ENCODE results near the gene GDF15. TPM values are rescaled to one million over a fixed set of nuclear protein-coding genes. Genes with fewer than 3 reads are reported as not detected.

GDF15 gene
- total RNA-seq, 1 donor from 2014 or later: 0.33 TPM

DNA sequence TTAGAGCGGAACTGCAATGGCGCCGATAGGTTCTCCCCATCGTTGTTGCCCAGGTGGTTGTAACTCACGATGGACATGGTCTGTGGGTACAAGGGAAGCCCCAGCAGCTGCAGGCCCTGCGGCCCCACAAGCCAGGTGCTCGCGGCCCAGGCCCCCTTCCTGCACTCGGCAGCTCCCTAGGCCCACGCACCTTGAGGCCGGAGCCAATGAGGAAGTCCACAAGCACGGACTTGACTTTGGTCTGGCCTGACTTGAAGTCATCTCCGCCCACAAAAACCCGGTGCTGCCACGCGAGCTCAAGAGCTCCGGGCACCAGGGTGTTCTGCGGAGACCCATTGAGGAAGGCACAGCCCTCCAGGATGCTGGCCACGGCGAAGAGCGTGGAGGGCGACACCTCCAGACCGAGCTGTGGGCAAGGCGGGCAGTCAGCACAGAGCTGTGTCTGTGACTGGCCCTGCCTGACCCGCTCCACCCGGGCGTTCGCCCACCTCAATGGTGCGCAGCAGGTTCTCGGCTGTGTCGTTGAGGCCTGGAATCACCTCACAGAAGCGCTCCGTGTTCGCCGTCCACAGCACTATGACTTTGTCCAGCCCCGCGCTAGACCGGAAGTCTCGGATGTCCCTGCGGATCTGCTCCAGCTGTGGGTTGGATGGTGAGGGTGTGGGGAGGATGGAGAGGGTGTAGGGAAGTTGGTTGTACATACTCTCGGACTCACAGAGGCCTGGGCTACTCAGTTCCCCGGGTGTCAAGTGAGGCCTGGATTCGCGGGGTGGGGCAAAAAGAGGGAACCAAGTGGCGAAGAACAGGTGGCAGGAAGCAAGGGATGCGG, 50.1 kb downstream of the GDF15 start:
- DNase-seq: no peak
- intact Hi-C loops (cut with micrococcal nuclease): no loop called here
- peak overlapping the region; percentile 84 for H3K4me3 ChIP-seq
- H3K36me3 ChIP-seq: peaks cover 13% of the 10 kb centered on the region
- H3K27me3 ChIP-seq (ENCODE audit: low read depth): no peaks in the 10 kb centered on the region
- H3K27ac ChIP-seq (replicated peaks): peak overlapping the region; percentile 86
- TF ChIP-seq, protein P1, sequence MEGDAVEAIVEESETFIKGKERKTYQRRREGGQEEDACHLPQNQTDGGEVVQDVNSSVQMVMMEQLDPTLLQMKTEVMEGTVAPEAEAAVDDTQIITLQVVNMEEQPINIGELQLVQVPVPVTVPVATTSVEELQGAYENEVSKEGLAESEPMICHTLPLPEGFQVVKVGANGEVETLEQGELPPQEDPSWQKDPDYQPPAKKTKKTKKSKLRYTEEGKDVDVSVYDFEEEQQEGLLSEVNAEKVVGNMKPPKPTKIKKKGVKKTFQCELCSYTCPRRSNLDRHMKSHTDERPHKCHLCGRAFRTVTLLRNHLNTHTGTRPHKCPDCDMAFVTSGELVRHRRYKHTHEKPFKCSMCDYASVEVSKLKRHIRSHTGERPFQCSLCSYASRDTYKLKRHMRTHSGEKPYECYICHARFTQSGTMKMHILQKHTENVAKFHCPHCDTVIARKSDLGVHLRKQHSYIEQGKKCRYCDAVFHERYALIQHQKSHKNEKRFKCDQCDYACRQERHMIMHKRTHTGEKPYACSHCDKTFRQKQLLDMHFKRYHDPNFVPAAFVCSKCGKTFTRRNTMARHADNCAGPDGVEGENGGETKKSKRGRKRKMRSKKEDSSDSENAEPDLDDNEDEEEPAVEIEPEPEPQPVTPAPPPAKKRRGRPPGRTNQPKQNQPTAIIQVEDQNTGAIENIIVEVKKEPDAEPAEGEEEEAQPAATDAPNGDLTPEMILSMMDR (IDR thresholded peaks at IDR 0.05; ENCODE audit: borderline replicate concordance): no peak
- H3K4me1 ChIP-seq: peaks cover 58% of the 10 kb centered on the region
- no peaks in the 10 kb centered on the region for H3K9me3 ChIP-seq (replicated peaks)

DNA sequence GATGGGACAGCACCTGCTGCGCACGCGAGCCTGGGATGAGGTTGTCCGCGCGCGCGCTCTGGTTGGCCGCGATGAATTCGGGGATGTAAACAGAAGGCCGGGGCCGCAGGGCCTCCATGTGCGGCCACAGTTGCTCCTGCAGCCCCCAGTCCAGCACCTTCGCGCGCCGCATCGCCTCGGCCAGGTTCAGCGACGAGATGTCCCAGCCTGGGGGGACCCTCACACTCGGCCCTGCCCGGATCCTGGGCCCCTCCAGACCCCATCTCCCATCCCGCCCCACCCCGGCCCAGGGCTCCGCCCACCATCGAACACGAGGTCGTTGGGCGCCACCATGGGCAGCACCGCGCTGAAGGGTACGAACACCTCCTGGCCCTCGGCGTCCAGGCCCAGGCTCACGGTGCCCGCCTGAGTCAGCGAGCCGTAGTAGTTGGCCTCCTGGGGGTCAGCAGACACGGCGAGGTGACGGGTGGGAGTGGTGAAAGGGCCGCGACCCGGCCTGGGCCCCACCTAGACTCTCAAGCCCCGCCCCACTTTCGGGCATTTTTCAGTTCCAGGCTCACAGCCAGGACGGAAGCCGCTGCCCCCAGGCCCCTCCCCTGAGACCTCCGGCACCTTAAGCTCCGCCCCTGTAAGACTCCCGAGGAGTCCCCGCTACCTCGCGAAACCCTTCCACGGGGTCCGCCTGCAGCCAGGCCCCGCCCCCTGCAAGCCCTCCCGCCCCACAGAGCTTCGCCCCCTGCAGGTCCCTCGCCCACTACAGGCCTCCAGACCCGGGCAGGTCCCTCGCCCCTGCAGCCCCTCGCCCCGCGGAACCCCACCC, 50.9 kb downstream of the GDF15 start:
- Histone ChIP-seq H3K27me3 (ENCODE audit: low read depth) (no peaks in the 10 kb centered on the region), H3K4me3 (peak overlapping the region; percentile 84), H3K27ac (replicated peaks) (peak overlapping the region; percentile 86), H3K9me3 (replicated peaks) (no peaks in the 10 kb centered on the region), H3K36me3 (peaks cover 13% of the 10 kb centered on the region), H3K4me1 (peaks cover 58% of the 10 kb centered on the region)
- DNase-seq: peak; percentile 82
- TF ChIP-seq, protein P1 (IDR thresholded peaks at IDR 0.05; ENCODE audit: borderline replicate concordance): no peak
- intact Hi-C loops (cut with micrococcal nuclease): no loop called here

DNA sequence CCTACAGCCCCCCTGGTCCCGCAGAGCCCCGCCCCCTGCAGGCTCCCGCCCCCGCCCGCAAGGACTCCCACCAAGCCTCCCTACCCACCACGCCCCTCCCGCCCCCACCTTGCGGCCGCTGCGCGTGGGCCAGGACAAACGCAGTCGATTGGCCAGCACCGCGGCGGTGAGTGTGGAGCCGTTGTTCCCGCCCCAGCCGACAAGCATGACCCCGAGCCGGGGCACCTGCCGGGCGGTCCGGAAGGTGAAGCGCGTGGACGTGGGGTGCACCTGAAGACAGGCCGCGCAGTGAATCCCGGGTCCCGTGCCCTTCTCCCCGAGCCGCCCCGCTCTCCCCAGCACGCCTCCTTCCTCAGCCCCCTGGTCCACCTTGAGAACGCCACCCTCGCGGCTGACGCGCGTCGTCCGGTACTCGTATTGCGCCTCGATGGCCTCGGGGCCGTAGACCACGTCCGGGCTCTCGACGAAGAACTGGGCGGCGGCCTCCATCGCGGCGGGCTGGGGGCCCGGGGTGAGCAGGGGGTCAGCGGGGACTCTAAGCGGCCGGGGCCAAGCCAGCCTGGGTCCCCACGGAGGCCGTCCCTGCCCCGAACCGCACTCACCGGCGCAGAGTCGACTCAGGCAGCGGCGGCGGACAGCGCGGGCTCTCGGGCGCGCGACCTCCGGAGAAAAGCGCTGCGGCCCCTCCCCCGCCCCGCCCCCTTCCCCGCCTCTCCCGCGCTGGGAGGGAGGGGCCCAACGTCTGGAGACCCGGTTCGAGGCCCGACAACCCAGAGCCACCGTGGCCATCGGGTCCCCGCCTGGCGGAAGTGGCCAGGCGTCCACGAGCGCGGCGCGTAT, 51.8 kb downstream of the GDF15 start, which contains the start of gene ISYNA1:
Gene ISYNA1, minus strand, starts transcription at position 643 of the 840 bp plus-strand sequence. Its CDS starts 154 bp downstream, at position 489.
- peak within 1 kb of the TSS; percentile 84 for H3K4me3 ChIP-seq
- H3K36me3 ChIP-seq: peaks cover 13% of the 10 kb centered on the region
- DNase-seq: peak; percentile 67
- H3K9me3 ChIP-seq (replicated peaks): no peaks in the 10 kb centered on the region
- H3K27me3 ChIP-seq (ENCODE audit: low read depth): no peaks in the 10 kb centered on the region
- TF ChIP-seq, protein P1 (IDR thresholded peaks at IDR 0.05; ENCODE audit: borderline replicate concordance): no peak
- intact Hi-C loops (cut with micrococcal nuclease): no loop called here
- H3K4me1 ChIP-seq: peaks cover 56% of the 10 kb centered on the region
- H3K27ac ChIP-seq (replicated peaks): peak within 1 kb of the TSS; percentile 86

DNA sequence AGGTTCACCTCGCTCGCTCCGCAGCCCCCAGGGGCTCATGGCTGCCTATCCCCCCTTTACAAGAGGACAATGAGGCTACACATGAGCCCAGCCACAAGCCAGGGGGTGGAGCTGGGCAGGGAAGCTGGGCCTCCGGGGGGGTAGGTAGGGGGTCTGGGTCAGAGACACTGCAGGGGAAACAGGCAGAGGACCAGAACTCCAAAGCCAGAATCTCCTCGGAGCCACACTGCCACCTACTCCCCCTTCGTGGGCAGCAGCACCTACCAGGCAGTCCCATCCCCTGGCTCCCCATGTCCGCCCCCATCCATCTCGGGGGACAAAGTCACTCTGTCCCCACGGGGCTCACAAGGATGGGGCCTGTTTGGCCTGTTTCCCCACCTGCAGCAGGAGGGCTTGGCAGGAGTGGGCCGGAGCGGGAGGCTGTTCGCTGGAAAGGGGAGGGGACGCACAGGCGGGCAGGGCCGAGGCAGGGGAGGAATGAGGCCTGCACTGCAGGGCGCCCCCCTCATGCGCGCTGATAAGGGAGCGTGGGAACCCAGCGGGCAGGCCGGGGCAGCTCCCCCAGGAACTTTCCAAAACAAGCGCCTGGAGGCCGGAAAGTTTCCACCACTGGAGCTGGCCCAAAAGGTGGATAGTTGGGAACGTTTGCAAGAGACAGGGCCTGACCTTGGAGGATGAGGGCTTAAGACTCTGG, 52.5 kb downstream of the GDF15 start:
- Histone ChIP-seq H3K27me3 (ENCODE audit: low read depth) (no peaks in the 10 kb centered on the region), H3K4me1 (peaks cover 49% of the 10 kb centered on the region), H3K36me3 (peaks cover 15% of the 10 kb centered on the region), H3K4me3 (peak overlapping the region; percentile 84), H3K27ac (replicated peaks) (peak overlapping the region; percentile 86), H3K9me3 (replicated peaks) (no peaks in the 10 kb centered on the region)
- TF ChIP-seq, protein P1 (IDR thresholded peaks at IDR 0.05; ENCODE audit: borderline replicate concordance): no peak
- intact Hi-C loops (cut with micrococcal nuclease): no loop called here
- peak; percentile 60 for DNase-seq

Small RNA genes within 50 kb of the gene (microRNA-seq; reads per million reads assigned to microRNA genes)
- not detected for gene MIR3189

Other genes with a start within 250 kb of the GDF15 start
- gene PIK3R2, start 233.0 kb upstream of the GDF15 start, total RNA-seq: 28.0 TPM
- gene IFI30, start 212.3 kb upstream of the GDF15 start, total RNA-seq: 23.3 TPM
- gene MPV17L2, start 192.9 kb upstream of the GDF15 start, total RNA-seq: 12.5 TPM
- 37.4 TPM for gene RAB3A, start 182.1 kb upstream of the GDF15 start, total RNA-seq
- 2.4 TPM for gene PDE4C, start 159.7 kb upstream of the GDF15 start, total RNA-seq
- gene IQCN, start 111.7 kb upstream of the GDF15 start, total RNA-seq: 0.49 TPM
- gene JUND, start 104.5 kb upstream of the GDF15 start, total RNA-seq: 107 TPM
- 94.8 TPM for gene LSM4, start 63.1 kb upstream of the GDF15 start, total RNA-seq
- gene PGPEP1, start 45.6 kb upstream of the GDF15 start, total RNA-seq: 38.8 TPM
- gene LRRC25, start 11.5 kb downstream of the GDF15 start, total RNA-seq: 2.4 TPM
- gene SSBP4, start 33.2 kb downstream of the GDF15 start, total RNA-seq: 30.8 TPM
- gene ISYNA1, start 52.0 kb downstream of the GDF15 start, total RNA-seq: 24.1 TPM
- gene ELL, start 135.9 kb downstream of the GDF15 start, total RNA-seq: 7.9 TPM
- 153 TPM for gene FKBP8, start 157.4 kb downstream of the GDF15 start, total RNA-seq
- gene KXD1, start 171.7 kb downstream of the GDF15 start, total RNA-seq: 52.0 TPM
- 643 TPM for gene UBA52, start 185.7 kb downstream of the GDF15 start, total RNA-seq
- gene REX1BD, start 202.6 kb downstream of the GDF15 start, total RNA-seq: 76.6 TPM
- gene CRLF1, start 220.6 kb downstream of the GDF15 start, total RNA-seq: 20.0 TPM
- gene TMEM59L, start 226.7 kb downstream of the GDF15 start, total RNA-seq: 1.5 TPM

Measured in left ventricle myocardium inferior (tissue), 1 donor.